ENCODE results near the gene ZFP36L1.

ZFP36L1 gene

GRCh38 chr14:68823434-68824206, 30.8 kb upstream of the ZFP36L1 start:
- Histone ChIP-seq H3K27me3 (ENCODE audit: control insufficient read depth in 1 of 2, insufficient read depth in 2 of 2, low read length in 2 of 2) (no peaks in the 10 kb centered on the region), H3K36me3 (ENCODE audit: control insufficient read depth in 1 of 2, insufficient read depth in 2 of 2, low read length in 2 of 2) (no peaks in the 10 kb centered on the region), H3K4me1 (ENCODE audit: control insufficient read depth in 1 of 2, insufficient read depth in 2 of 2, low read length in 2 of 2) (peaks cover 23 to 31% of the 10 kb centered on the region in 2 donors), H3K4me3 (ENCODE audit: low read depth in 1 of 2, low read length in 2 of 2) (no peak overlapping the region), H3K9ac (ENCODE audit: low read depth in 1 of 2, low read length in 2 of 2) (no peak overlapping the region), H3K9me3 (ENCODE audit: control insufficient read depth in 1 of 2, low read length in 2 of 2) (no peaks in the 10 kb centered on the region), H3K27ac (ENCODE audit: low read depth, low read length) (no peak overlapping the region)

DNA sequence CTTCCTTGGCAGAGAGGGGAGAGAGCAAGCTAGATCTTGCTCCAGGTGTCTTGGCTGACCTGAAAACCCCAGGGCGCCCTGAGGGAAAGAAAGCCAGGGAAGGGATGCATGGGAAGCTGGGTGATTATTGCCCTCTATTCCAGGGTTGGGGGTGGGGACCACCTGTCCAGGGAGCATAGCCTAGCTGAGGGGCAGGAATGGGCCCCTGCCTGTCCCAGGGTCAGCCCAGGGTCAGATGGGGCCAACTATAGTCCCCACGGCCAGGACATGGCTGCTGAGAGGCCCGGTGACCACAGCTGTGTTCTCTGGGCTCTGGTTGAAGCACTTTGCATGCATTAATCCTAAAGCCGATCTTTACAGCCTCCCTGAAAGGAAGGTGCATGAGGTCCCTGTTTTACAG, 30.1 kb upstream of the ZFP36L1 start:
- H3K4me1 ChIP-seq (ENCODE audit: control insufficient read depth in 1 of 2, insufficient read depth in 2 of 2, low read length in 2 of 2), result peaks cover 23 to 31% of the 10 kb centered on the region in 2 donors
- H3K27ac ChIP-seq (ENCODE audit: low read depth, low read length), result no peak overlapping the region
- no peak overlapping the region for H3K4me3 ChIP-seq (ENCODE audit: low read depth in 1 of 2, low read length in 2 of 2)
- no peaks in the 10 kb centered on the region for H3K27me3 ChIP-seq (ENCODE audit: control insufficient read depth in 1 of 2, insufficient read depth in 2 of 2, low read length in 2 of 2)
- no peaks in the 10 kb centered on the region for H3K36me3 ChIP-seq (ENCODE audit: control insufficient read depth in 1 of 2, insufficient read depth in 2 of 2, low read length in 2 of 2)
- H3K9me3 ChIP-seq (ENCODE audit: control insufficient read depth in 1 of 2, low read length in 2 of 2), result no peaks in the 10 kb centered on the region
- H3K9ac ChIP-seq (ENCODE audit: low read depth in 1 of 2, low read length in 2 of 2), result no peak overlapping the region

DNA sequence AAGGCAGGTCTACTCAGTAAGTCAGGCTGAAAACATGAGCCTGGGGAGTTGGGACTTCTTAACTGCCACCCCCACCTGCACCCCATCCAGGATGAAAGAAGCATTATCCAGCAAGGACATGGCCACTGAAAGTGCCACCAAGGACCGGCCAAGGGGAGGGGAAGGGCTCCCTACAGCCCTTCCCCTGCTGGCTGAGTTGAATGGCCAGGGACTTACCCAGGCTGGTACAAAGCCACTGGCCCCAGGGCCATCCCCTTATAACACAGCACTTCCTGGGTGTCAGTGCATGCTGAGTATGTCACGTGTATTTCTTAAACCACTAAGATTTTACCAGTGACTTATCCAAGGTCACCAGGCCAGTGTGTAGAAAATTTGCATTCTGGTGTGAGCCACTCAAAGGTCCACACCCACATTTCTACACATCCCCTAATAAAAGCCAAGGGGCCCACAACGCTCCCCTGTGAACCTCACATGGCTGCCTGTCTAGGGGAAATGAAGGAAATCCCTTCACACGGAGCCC, 29.3 kb upstream of the ZFP36L1 start:
- H3K4me1 ChIP-seq (ENCODE audit: control insufficient read depth in 1 of 2, insufficient read depth in 2 of 2, low read length in 2 of 2), result peaks cover 23 to 31% of the 10 kb centered on the region in 2 donors
- H3K36me3 ChIP-seq (ENCODE audit: control insufficient read depth in 1 of 2, insufficient read depth in 2 of 2, low read length in 2 of 2), result no peaks in the 10 kb centered on the region
- H3K4me3 ChIP-seq (ENCODE audit: low read depth in 1 of 2, low read length in 2 of 2), result no peak overlapping the region
- no peak overlapping the region for H3K9ac ChIP-seq (ENCODE audit: low read depth in 1 of 2, low read length in 2 of 2)
- H3K27me3 ChIP-seq (ENCODE audit: control insufficient read depth in 1 of 2, insufficient read depth in 2 of 2, low read length in 2 of 2), result no peaks in the 10 kb centered on the region
- no peaks in the 10 kb centered on the region for H3K9me3 ChIP-seq (ENCODE audit: control insufficient read depth in 1 of 2, low read length in 2 of 2)
- no peak overlapping the region for H3K27ac ChIP-seq (ENCODE audit: low read depth, low read length)

DNA sequence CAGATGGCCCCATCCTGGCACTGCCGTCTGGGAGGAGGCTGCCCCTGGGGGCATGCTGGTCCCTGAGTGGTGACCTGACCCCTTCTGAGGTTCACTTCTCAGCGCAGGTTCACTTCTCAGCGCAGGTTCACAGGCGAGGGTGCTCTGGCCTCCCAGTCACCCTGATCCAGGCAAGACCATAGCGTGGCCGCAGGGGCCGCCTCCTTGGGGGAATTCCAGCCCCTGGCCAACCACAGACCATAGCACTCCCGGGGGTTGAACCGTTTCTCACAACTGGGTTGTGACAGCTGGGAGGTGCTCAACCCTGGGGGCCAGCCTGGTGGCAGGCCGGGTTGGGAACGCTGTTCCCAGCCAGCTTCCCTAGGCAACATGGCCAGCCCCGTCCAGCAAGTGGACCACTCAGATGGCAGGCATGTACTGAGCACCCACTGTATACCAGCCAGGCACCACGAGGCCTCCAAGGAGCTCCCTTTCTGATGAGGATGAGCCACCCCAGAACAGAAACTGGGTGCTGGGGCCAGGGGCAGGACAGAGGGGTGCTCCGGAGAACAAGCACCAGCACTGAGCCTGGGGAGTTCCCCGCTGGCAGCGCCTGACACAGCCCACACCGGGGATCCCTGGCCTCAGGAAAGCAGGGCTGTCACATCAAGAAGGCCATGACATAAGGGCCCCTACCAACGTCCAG, 28.3 kb upstream of the ZFP36L1 start:
- no peak overlapping the region for H3K27ac ChIP-seq (ENCODE audit: low read depth, low read length)
- H3K9me3 ChIP-seq (ENCODE audit: control insufficient read depth in 1 of 2, low read length in 2 of 2), result no peaks in the 10 kb centered on the region

DNA sequence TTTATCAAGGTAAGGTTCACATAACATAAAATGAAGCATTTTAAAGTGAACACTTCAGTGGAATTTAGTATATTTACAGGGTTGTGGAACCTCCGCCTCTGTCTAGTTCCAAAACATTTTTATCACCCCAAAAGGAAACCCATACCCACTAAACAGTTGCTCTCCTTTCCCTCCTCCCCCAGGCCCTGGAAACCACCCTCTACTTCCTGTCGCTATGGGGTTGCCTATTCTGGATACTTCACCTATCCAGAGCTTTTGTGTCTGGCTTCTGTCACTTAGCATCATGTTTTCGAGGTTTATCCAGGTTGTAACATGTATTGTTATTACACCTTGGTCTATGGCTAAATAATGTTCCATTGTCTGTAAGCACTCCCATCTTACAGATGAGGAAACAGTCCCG, 27.7 kb upstream of the ZFP36L1 start:
- Histone ChIP-seq H3K36me3 (ENCODE audit: control insufficient read depth in 1 of 2, insufficient read depth in 2 of 2, low read length in 2 of 2) (no peaks in the 10 kb centered on the region), H3K4me3 (ENCODE audit: low read depth in 1 of 2, low read length in 2 of 2) (no peak overlapping the region), H3K9ac (ENCODE audit: low read depth in 1 of 2, low read length in 2 of 2) (peak overlapping the region in 1 of 2 donors; percentile 5), H3K27me3 (ENCODE audit: control insufficient read depth in 1 of 2, insufficient read depth in 2 of 2, low read length in 2 of 2) (no peaks in the 10 kb centered on the region), H3K27ac (ENCODE audit: low read depth, low read length) (no peak overlapping the region), H3K4me1 (ENCODE audit: control insufficient read depth in 1 of 2, insufficient read depth in 2 of 2, low read length in 2 of 2) (peaks cover 32 to 41% of the 10 kb centered on the region in 2 donors), H3K9me3 (ENCODE audit: control insufficient read depth in 1 of 2, low read length in 2 of 2) (no peaks in the 10 kb centered on the region)

More for the DNA sequence above, 28.3 kb upstream of the ZFP36L1 start:
- Histone ChIP-seq H3K36me3 (ENCODE audit: control insufficient read depth in 1 of 2, insufficient read depth in 2 of 2, low read length in 2 of 2) (no peaks in the 10 kb centered on the region), H3K9ac (ENCODE audit: low read depth in 1 of 2, low read length in 2 of 2) (no peak overlapping the region), H3K4me1 (ENCODE audit: control insufficient read depth in 1 of 2, insufficient read depth in 2 of 2, low read length in 2 of 2) (peaks cover 27 to 37% of the 10 kb centered on the region in 2 donors), H3K4me3 (ENCODE audit: low read depth in 1 of 2, low read length in 2 of 2) (no peak overlapping the region), H3K27me3 (ENCODE audit: control insufficient read depth in 1 of 2, insufficient read depth in 2 of 2, low read length in 2 of 2) (no peaks in the 10 kb centered on the region)

DNA sequence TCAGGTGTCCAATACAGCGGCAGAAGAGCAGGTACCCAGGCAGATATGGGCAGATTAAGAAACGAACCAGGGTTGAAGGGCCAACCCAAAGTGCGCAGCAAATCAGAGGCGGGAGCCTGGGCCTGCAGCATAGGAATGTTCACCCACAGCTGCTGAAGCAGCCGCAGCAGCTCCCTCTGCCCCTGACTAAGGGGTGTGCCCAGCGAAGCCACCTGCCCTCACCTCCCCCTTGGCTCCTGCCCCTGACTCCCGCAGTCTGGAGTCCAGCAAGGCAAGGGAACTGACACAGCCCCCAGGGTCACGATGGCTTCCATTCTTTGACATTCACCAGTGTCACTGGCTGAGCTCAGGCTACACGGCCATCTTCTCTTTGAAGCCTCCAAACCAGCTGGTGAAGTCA, 27.3 kb upstream of the ZFP36L1 start:
- Histone ChIP-seq H3K9me3 (ENCODE audit: control insufficient read depth in 1 of 2, low read length in 2 of 2) (no peaks in the 10 kb centered on the region), H3K9ac (ENCODE audit: low read depth in 1 of 2, low read length in 2 of 2) (peak overlapping the region; percentile 5 to 44), H3K4me3 (ENCODE audit: low read depth in 1 of 2, low read length in 2 of 2) (no peak overlapping the region), H3K36me3 (ENCODE audit: control insufficient read depth in 1 of 2, insufficient read depth in 2 of 2, low read length in 2 of 2) (no peaks in the 10 kb centered on the region), H3K27me3 (ENCODE audit: control insufficient read depth in 1 of 2, insufficient read depth in 2 of 2, low read length in 2 of 2) (no peaks in the 10 kb centered on the region), H3K4me1 (ENCODE audit: control insufficient read depth in 1 of 2, insufficient read depth in 2 of 2, low read length in 2 of 2) (peaks cover 36 to 42% of the 10 kb centered on the region in 2 donors), H3K27ac (ENCODE audit: low read depth, low read length) (no peak overlapping the region)

- Histone ChIP-seq H3K27me3 (ENCODE audit: control insufficient read depth in 1 of 2, insufficient read depth in 2 of 2, low read length in 2 of 2) (no peaks in the 10 kb centered on the region), H3K27ac (ENCODE audit: low read depth, low read length) (peak overlapping the region; percentile 34), H3K9ac (ENCODE audit: low read depth in 1 of 2, low read length in 2 of 2) (peak overlapping the region in 1 of 2 donors; percentile 44), H3K36me3 (ENCODE audit: control insufficient read depth in 1 of 2, insufficient read depth in 2 of 2, low read length in 2 of 2) (no peaks in the 10 kb centered on the region), H3K4me1 (ENCODE audit: control insufficient read depth in 1 of 2, insufficient read depth in 2 of 2, low read length in 2 of 2) (peaks cover 42 to 45% of the 10 kb centered on the region in 2 donors), H3K4me3 (ENCODE audit: low read depth in 1 of 2, low read length in 2 of 2) (no peak overlapping the region), H3K9me3 (ENCODE audit: control insufficient read depth in 1 of 2, low read length in 2 of 2) (no peaks in the 10 kb centered on the region)
Measured at GRCh38 chr14:68819260-68819691, 26.4 kb upstream of the ZFP36L1 start.

DNA sequence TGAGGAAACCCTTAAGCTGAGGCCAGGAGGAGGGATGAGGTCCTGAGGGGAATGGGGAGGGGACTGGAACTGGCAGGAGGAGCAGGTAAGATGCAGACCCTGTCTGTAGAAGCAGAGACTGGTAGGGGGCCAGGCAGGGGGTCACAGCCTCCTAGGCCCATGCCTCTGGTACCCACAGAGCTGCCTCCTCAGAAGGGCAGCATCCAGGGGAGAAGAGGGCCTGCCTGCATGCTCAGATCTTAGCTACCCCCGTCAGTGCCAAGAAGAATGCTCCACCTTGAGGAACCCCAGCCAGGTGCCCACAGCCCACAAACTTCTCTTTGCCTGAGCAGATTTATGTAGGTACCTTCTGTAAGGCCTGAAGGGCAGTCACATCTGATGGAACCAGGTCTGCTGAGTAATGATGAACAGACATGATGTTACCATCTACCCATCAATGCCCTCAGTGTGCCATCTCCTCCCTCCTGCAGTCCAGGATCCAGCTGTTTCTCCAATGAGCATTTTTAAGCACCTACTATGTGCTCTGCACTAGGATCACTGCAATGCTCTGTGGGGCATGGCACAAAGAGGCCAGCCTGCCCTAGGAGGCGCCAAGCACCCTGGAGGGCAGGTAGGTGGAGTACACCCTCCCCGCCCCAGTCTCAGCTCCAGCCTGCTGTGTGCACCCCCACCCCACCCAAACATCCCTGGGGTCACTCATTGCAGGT, 24.8 kb upstream of the ZFP36L1 start:
- Histone ChIP-seq H3K36me3 (ENCODE audit: control insufficient read depth in 1 of 2, insufficient read depth in 2 of 2, low read length in 2 of 2) (no peaks in the 10 kb centered on the region), H3K9ac (ENCODE audit: low read depth in 1 of 2, low read length in 2 of 2) (peak overlapping the region in 1 of 2 donors; percentile 67), H3K27me3 (ENCODE audit: control insufficient read depth in 1 of 2, insufficient read depth in 2 of 2, low read length in 2 of 2) (no peaks in the 10 kb centered on the region), H3K9me3 (ENCODE audit: control insufficient read depth in 1 of 2, low read length in 2 of 2) (no peaks in the 10 kb centered on the region), H3K4me1 (ENCODE audit: control insufficient read depth in 1 of 2, insufficient read depth in 2 of 2, low read length in 2 of 2) (peaks cover 52 to 58% of the 10 kb centered on the region in 2 donors), H3K27ac (ENCODE audit: low read depth, low read length) (no peak overlapping the region), H3K4me3 (ENCODE audit: low read depth in 1 of 2, low read length in 2 of 2) (no peak overlapping the region)

DNA sequence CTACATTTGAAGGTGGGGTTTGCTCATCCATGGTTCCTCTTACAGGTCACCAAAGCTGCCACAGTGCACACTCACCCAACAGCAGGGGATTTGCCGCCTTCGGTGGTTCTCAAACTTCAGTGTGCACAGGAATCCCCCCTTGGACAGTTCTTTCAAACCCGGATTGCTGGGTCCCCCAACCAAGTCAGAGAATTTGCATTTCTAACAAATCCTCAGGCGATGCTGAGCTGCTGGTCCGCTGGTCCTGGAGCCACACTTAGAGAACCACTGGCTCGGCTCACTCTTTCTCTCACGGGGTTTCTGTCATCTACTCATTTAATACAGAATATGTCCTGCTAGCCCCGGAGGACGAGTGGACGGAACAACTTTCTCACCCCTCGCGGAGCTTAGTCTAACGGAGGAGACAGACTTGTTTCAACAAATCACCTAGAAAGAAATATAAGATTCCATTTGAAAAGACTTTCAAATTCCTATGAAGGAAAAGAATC, 24.1 kb upstream of the ZFP36L1 start:
- Histone ChIP-seq H3K9ac (ENCODE audit: low read depth in 1 of 2, low read length in 2 of 2) (peak overlapping the region; percentile 41 to 67), H3K27ac (ENCODE audit: low read depth, low read length) (peak overlapping the region; percentile 97), H3K4me1 (ENCODE audit: control insufficient read depth in 1 of 2, insufficient read depth in 2 of 2, low read length in 2 of 2) (peaks cover 52 to 58% of the 10 kb centered on the region in 2 donors), H3K27me3 (ENCODE audit: control insufficient read depth in 1 of 2, insufficient read depth in 2 of 2, low read length in 2 of 2) (no peaks in the 10 kb centered on the region), H3K9me3 (ENCODE audit: control insufficient read depth in 1 of 2, low read length in 2 of 2) (no peaks in the 10 kb centered on the region), H3K36me3 (ENCODE audit: control insufficient read depth in 1 of 2, insufficient read depth in 2 of 2, low read length in 2 of 2) (no peaks in the 10 kb centered on the region), H3K4me3 (ENCODE audit: low read depth in 1 of 2, low read length in 2 of 2) (peak overlapping the region; percentile 23 to 51)
